ENCODE results near the gene RAB40B. TPM values are rescaled to one million over a fixed set of nuclear protein-coding genes. Genes with fewer than 3 reads are reported as not detected.
A peak's percentile ranks its signal among the peaks of the same experiment; 100 is the strongest.

The RAB40B gene
- total RNA-seq, 1 experiment from 2014 or later: 22.1 TPM

DNA sequence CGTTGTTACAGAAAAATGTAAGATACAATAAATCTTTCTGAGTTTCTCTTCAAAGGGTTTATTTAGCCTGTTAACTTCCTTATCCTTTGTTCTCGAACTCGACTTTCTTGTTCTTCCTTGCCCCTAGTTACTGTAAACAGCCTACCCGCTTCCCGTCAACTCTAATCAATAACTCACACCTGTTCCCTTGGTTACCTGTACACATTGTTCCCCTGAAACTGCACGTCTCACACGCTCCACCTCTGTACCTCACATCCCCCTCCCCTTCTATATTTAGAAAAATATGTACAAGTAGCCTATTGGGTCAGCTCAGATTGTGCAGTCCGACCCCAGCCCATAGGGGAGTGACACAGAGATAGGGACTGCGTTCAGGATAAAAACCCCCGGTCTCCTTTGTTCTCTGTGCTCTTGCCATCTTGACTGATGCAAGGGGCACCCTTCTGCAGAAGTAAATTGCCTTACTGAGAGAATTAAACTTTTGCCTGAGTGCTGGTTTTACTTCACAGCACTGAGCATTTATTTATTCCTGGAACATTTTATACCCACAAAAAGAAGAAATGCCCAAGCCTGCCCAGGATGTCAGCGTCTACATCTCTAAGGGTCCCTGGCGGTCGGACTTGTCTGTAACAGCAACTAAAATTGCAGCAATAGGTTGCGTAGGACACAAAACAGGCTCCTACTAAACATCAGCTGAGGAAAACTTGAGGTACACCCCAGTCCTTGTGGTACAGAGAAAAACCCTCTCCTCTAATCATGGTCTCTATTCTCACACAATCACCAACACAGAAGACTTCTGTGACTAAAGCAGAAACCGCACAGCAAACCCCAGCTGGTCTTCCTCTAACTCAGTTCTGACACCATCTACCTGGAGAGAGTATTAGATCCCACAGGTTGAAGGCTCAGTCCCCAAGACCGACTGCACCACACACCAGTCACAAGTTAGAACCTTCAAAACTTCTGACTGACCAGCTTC, 61.6 kb downstream of the RAB40B start:
- ChIA-PET POLR2A (no interaction called here), CTCF (no interaction called here), RAD21 (ENCODE audit: low non-redundant PET in 1 of 2, low total read pairs in 2 of 2, uncharacterized antibody in 2 of 2, unreplicated experiment in 2 of 2) (no interaction called here)
- no peaks in the 10 kb centered on the region for H3K27me3 ChIP-seq (ENCODE audit: insufficient read depth, low read length)
- H3K79me2 ChIP-seq (ENCODE audit: insufficient read depth, low read length): peaks cover 99% of the 10 kb centered on the region
- intact Hi-C loops (cut with micrococcal nuclease): no loop called here
- TF ChIP-seq ZBTB33 (IDR thresholded peaks at IDR 0.05; ENCODE audit: extremely low read depth, insufficient replicate concordance, low read length): no peak
- TF ChIP-seq SIN3A (IDR thresholded peaks at IDR 0.05; ENCODE audit: low read depth): no peak
- TF ChIP-seq POLR2AphosphoS5 (IDR thresholded peaks at IDR 0.05; ENCODE audit: low read depth, low read length): no peak
- H3K4me1 ChIP-seq (ENCODE audit: control insufficient read depth in 1 of 2, insufficient read depth in 2 of 2, low read length in 2 of 2): peaks cover 5 to 10% of the 10 kb centered on the region in 2 experiments; a peak in 2 of 4 replicates
- no peak overlapping the region for H2AFZ ChIP-seq (ENCODE audit: low read depth, low read length, poor library complexity, severe bottlenecking)
- H3K4me3 ChIP-seq (replicated peaks in 1 of 2; ENCODE audit: low read depth in 1 of 2, low read length in 2 of 2): no peak overlapping the region
- ATAC-seq: no peak
- H3K9ac ChIP-seq (ENCODE audit: low read length): no peak overlapping the region
- H3K9me3 ChIP-seq (ENCODE audit: control insufficient read depth in 1 of 2, insufficient read depth in 1 of 2, low read depth in 1 of 2, low read length in 2 of 2): no peaks in the 10 kb centered on the region
- peaks cover 33% of the 10 kb centered on the region for H4K20me1 ChIP-seq (ENCODE audit: insufficient read depth)
- no peaks in the 10 kb centered on the region for H3K9me2 ChIP-seq (ENCODE audit: insufficient read depth)
- BruUV-seq (replicated peaks): TSS peak; percentile 7
- H3K27ac ChIP-seq (ENCODE audit: low read depth, low read length): peak overlapping the region; percentile 11; the same call in 1 of the 2 replicates
- H3K4me2 ChIP-seq (ENCODE audit: low read length): no peak overlapping the region
- no peak for DNase-seq (ENCODE audit: low read depth, low spot score)
- H3K36me3 ChIP-seq (ENCODE audit: control insufficient read depth in 1 of 2, insufficient read depth in 2 of 2, low read length in 2 of 2): peaks cover 32 to 70% of the 10 kb centered on the region in 2 experiments

- Histone ChIP-seq H3K36me3 (ENCODE audit: control insufficient read depth in 1 of 2, insufficient read depth in 2 of 2, low read length in 2 of 2) (peaks cover 27 to 46% of the 10 kb centered on the region in 2 experiments), H4K20me1 (ENCODE audit: insufficient read depth) (peaks cover 33% of the 10 kb centered on the region), H3K4me3 (replicated peaks in 1 of 2; ENCODE audit: low read depth in 1 of 2, low read length in 2 of 2) (no peak overlapping the region), H3K27me3 (ENCODE audit: insufficient read depth, low read length) (no peaks in the 10 kb centered on the region), H3K4me1 (ENCODE audit: control insufficient read depth in 1 of 2, insufficient read depth in 2 of 2, low read length in 2 of 2) (peaks cover 5 to 10% of the 10 kb centered on the region in 2 experiments; a peak in 2 of 4 replicates), H3K9ac (ENCODE audit: low read length) (no peak overlapping the region), H3K9me3 (ENCODE audit: control insufficient read depth in 1 of 2, insufficient read depth in 1 of 2, low read depth in 1 of 2, low read length in 2 of 2) (no peaks in the 10 kb centered on the region), H3K9me2 (ENCODE audit: insufficient read depth) (no peaks in the 10 kb centered on the region), H2AFZ (ENCODE audit: low read depth, low read length, poor library complexity, severe bottlenecking) (no peak overlapping the region), H3K79me2 (ENCODE audit: insufficient read depth, low read length) (peaks cover 99% of the 10 kb centered on the region), H3K27ac (ENCODE audit: low read depth, low read length) (no peak overlapping the region), H3K4me2 (ENCODE audit: low read length) (no peak overlapping the region)
- ChIA-PET CTCF (no interaction called here), RAD21 (ENCODE audit: low non-redundant PET in 1 of 2, low total read pairs in 2 of 2, uncharacterized antibody in 2 of 2, unreplicated experiment in 2 of 2) (no interaction called here), POLR2A (interaction anchor here (0.7 kb wide), 1 partner anchor 174 kb away, joined by 4 read pairs; no protein-coding TSS in a partner anchor)
- no TSS peak for BruUV-seq (replicated peaks)
- TF ChIP-seq EGR1 (IDR thresholded peaks at IDR 0.05; ENCODE audit: low read depth) (no peak), SIN3A (IDR thresholded peaks at IDR 0.05; ENCODE audit: low read depth) (no peak), MAX (IDR thresholded peaks at IDR 0.05) (no peak)
- intact Hi-C loops (cut with micrococcal nuclease): no loop called here
- DNase-seq (ENCODE audit: low read depth, low spot score) (no peak), ATAC-seq (no peak)
Observed at GRCh38 chr17:82633343-82633742, 65.2 kb downstream of the RAB40B start.
